Suppressor macrophage treated with lipopolysaccharide for 1 hour (primary cell): ENCODE data around the gene UQCC5.

Experiments
- DNase-seq, 3 donors: peaks; one replicate each; pipeline ENCODE4 v3.0.0-alpha.2; 2020 to 2022

The UQCC5 gene

DNA sequence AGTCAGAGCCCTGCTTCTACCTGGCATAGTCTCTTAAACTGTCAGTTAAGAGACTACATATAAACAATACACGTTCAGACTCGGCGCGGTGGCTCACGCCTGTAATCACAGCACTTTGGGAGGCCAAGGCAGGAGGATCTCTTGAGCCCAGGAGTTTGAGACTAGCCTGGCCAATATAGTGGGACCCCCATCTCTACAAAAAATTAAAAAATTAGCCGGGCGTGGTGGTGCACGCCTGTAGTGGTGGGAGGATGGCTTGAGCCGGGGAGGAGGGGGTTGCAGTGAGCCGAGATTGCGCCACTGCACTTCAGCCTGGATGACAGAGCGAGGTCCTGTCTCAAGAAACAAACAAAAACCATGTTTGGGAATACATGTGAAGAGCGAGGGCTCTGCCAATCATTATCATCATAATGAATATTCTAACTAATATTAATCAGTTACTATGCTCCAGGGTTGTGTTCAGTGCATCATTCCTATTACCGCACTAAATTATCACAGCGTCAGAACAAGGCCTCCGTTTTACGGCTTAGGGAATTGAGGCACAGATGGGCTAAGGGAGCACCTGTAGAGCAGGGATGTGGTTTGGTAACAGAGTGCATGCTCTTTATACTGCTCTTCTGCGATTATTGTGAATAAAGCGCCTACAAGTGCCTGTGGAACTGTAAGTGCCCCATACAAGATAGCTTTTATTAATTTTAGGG lies 844 bp upstream of the UQCC5 start:
- DNase-seq, result no peak

- DNase-seq, result no peak
Measured at GRCh38 chr3:52536112-52536368, 365 bp upstream of the UQCC5 start.

DNA sequence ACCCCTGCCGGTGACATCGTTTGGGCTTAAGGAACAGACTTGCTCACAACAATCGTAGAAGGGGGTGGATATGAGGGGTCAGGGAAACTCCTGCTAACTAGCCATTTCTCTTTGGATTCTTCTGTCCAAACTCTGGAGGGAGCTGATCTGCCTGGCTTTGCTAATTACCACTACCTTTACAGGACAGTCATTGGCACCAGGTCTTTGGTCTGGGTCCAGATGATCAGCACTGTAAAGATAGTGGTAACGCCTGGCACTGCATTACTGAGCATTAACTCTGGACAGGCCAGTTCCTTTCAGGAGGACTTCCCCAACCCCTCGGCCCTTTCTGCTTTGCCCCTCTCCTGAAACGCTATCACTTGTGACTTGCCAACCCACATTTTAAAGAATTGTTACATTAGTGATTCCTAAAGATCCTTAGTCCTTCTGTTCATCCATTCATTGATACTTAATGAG lies 788 bp downstream of the UQCC5 start:
- peak in 1 of 3 donors; percentile 44 for DNase-seq

- no peak for DNase-seq
Measured at GRCh38 chr3:52537726-52538421, 1.5 kb downstream of the UQCC5 start.

DNA sequence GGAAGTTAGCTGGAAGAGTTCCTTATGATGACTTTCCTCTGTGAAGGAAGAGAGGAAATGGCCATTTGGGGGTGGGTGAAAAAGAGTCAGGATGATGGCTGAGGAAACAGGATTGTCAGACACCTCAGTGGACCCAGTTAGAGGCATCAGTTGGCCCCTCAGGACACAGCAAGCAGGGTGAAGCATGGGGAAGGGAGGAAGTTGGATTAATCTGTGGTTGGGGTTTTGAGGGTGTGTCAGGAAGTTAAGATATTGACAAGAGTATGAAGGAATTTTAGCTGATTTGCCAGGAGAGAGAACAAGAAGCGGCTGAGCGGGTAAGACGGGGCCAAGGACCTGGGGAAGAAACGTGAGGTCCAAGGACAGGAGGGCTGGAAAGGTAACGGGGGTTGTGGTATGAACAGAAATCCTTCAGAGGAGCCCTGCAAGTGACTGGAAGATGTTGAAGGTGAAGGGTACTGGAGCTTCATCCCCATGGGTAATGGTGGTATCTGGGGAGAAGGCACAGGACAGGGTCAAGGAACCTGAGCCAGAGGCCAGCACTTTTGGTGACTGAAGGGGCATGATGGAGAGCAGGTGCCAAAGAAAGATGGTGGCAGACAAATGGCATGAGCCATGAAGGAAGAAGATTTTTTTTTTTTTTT lies 2.7 kb downstream of the UQCC5 start:
- peak in 1 of 3 donors; percentile 16 for DNase-seq

DNA sequence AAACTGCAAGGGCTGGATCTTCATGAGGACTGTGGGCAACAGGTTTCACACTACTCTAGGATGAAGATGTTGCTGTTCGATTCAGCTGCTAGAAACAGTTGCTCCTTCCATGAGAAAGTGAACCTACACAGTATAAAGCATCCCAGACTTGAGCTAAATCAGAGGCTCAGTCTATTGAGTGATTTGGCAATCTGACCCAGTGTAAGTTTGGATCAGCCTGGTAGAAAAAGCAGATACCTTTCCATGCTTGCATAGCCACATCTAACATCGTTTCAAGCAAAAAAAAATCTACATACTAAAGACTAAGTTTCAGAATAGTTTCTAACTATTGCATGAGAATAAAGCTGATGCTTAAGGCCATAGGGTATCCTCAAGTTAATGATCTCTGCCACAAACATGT lies 4.6 kb downstream of the UQCC5 start:
- DNase-seq, result no peak

DNA sequence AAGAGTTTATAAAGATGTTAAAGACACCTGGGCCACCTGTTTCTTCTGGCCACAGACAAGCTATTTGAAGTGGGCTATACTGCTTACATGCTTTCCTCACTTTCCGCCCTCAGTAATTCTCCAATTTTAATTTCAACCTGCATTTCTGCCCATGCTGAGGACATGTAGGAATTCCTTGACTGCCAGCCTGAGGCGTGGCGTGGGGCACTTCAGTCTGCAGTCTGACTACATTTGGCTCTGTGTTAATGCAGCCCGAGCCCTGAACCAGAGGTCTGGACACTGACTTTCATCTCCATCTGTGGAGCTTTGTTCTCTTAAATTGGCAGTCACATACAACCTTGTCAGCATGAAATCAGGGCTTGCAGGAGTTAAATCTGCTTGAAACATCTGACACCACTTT lies 8.5 kb downstream of the UQCC5 start:
- DNase-seq, result no peak

GRCh38 chr3:52546111-52546901 lies 9.9 kb downstream of the UQCC5 start:
- DNase-seq, result no peak

DNA sequence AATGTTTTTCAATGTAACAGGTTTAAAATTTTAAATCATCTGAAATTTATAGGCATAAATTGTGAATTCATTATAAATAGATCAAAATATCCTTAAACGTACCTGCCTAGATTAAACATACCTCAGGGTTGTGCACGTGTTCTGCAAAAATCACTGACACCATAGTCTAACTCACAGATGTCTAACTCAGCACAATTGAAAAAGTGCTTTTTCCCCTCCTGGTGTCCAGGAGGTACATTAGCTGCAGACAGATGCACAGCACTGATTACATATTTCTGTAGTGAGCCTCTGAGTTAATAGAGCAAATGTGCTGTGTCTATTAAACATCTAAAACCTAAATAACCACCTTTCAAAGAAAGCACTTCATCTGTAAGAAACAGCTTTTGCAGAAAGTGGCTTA lies 10.7 kb downstream of the UQCC5 start:
- no peak for DNase-seq

DNA sequence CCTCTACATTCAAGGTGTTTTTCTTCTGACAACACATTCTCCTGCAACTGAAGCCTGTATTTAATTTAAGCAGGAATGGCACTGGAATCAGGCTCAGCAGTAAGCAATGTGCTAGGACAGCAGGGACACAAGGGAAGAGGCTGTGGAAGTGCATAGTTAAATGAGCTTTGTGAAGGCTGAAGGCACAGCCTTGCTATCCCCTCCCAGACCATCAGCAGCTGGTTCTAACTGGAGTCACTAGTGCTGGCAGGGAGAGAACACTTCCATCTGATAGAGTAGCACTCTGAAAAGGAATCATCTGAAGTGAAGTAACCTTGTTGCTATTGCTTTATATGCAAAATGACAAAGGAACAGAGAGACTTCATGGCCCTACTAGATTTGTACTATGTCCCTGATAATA lies 14.7 kb downstream of the UQCC5 start:
- no peak for DNase-seq

DNA sequence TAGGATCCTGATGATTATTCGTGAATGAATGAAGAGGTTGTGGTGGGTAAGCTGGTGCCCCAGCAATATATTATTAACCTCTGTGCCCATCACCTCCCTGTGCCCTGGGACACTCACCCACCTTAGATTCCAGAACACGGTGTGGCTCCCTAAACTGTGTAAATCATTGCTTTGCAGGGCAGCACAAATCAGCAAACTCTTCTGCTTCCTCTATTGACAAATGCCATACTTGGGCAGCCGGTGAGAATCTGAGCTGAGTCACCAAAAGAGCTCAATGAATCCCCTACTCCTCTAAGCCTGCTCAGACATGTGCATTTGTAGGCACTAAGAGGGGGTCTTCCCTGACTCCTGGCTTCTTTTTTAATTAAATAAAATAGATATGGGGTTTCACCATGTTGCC lies 15.7 kb downstream of the UQCC5 start:
- peak in 1 of 3 donors; percentile 17 for DNase-seq

- DNase-seq, result no peak
Measured at GRCh38 chr3:52554026-52554755, 17.8 kb downstream of the UQCC5 start.

- no peak for DNase-seq
Measured at GRCh38 chr3:52555056-52555455, 18.7 kb downstream of the UQCC5 start.

DNA sequence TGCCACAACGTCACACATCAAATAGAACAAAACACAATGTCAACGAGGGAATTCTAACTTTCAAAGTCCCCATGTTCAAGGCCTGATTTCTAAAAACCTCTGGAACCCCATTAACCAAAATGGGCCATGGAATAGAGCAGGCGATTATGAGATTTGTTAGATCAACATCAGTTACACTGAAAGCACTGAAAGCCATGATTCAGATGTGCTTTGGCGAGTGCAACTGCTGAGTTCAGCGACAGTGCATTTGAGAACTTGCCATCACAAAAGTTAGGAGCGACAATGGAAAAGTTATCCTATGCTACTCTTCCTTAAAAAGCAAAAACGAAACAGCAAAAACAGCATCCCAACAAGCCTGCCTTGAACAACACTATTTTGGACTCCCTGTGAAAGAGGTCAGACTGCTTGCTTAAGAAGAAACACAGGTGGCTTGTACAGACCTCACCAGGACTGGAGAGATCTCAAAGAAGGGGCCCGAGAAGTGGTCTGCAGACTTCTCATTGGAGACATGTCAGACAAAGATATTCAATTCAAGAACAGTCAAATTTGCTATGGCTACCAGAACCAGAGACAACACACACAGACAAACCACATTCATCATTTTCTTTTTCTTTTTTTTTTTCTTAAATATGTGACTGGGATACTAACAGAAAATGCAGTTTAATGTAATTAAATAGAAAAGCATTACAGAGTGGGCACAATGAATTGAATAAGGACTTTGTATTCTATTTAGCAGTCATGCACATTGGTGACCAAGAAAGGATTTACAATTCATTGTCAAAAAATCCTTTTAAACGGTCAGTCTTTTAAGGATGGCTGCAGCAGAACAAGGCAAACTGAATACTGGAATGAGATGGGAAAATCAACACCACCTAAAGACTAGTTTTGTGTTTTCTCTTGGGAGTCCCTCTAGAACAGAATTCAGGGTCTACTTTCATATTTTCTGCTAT lies 20.9 kb downstream of the UQCC5 start:
- DNase-seq, result no peak

- no peak for DNase-seq
Measured at GRCh38 chr3:52558436-52558835, 22.0 kb downstream of the UQCC5 start.

DNA sequence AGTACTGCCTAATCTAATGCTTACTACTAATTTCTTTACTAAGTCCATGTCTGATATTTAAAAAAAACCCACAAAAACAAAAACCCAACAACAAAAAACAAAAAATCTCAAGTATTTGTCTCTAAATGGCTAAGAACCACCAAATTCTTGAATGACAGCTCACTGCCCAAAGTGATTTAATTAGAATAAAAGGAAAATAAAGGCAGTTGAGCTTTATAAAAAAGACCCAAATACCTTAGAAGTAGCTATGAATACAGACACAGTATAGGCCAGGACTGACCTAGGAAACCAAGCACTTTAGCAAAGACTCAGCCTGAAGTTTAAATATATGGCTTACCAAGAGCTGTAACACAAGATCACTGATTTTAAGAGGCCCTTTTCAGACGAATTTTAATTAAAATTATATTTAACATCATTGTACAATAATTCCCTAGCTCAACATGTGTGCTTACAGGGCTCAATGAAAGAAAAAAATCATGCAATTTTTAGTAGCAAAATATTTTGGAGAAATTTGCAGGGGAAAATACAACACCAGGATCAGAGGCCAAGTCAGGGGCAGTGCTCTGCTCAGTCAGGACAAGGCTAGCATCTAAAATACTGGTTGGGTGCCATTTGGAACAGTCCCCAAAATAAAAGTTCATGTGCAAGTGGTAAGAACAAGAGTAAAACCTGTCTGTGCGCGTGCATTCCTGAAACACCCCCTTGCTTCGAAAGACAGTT lies 24.8 kb downstream of the UQCC5 start:
- no peak for DNase-seq

- no peak for DNase-seq
Measured at GRCh38 chr3:52563984-52564383, 27.6 kb downstream of the UQCC5 start.

GRCh38 chr3:52568069-52568468 lies 31.7 kb downstream of the UQCC5 start:
- DNase-seq, result no peak

- no peak for DNase-seq
Measured at GRCh38 chr3:52570076-52570475, 33.7 kb downstream of the UQCC5 start.

GRCh38 chr3:52572221-52572620 lies 35.8 kb downstream of the UQCC5 start:
- DNase-seq, result no peak
